AG09309 (cell line): ENCODE measurements around the gene SUMO3.

Experiments
- DNase-seq: peaks from one replicate; pipeline ENCODE4 v3.0.0-alpha.2; 2010; ENCODE audit warnings: low read depth
- H3K4me3 ChIP-seq: 2 replicates; pipeline ENCODE4 v1.5.1; 2011; ENCODE audit warnings: mild to moderate bottlenecking, low read depth, low read length, moderate library complexity; ENCODE audit not compliant: control insufficient read depth
- TF ChIP-seq, protein P1 (sequence below): IDR thresholded peaks from 2 replicates; pipeline ENCODE4 v1.5.1; 2011; ENCODE audit warnings: mild to moderate bottlenecking, low read depth, low read length, inconsistent platforms; ENCODE audit not compliant: insufficient read depth, control insufficient read depth; ENCODE audit errors: missing control alignments

SUMO3 gene

DNA sequence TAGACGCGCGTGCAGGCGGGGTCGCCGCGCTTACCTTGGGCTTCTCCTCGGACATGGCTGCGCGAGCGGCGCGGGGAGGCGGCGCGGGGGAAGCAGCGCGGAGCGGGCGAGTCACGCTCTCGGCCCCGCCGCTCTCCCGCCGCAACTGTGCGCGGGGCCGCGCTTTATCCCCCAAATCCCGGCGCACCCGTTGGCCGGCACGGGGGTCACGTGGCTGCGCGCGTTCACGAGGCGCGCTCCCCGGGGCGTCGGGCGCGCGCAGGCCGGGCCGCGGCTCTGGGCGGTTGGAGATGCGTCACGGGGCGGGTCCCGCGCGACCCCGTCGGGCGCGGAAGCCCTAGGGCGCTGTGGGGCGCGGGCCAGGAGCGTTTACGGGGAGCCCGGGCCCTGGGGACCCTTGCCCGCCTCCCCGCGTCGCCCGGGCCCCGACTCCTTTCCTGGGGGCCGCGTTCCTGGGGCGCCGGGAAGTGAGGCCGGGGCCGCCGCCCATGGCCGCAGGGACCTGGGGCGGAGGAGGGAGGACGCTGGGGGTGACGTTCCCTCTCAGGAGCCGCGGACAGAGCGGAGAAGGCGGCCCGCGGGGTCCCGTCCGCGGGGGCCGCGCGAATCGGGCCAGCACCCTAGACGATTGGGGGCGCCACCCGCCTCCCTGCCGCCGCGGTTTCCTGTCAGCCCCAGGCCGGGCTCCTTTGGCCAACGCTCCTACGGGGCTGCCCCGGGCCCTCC lies at the start of gene SUMO3:
Gene SUMO3, minus strand, starts transcription at position 149 of the 726 bp plus-strand sequence. Its CDS starts 94 bp downstream, at position 55.
- TF ChIP-seq, protein P1, sequence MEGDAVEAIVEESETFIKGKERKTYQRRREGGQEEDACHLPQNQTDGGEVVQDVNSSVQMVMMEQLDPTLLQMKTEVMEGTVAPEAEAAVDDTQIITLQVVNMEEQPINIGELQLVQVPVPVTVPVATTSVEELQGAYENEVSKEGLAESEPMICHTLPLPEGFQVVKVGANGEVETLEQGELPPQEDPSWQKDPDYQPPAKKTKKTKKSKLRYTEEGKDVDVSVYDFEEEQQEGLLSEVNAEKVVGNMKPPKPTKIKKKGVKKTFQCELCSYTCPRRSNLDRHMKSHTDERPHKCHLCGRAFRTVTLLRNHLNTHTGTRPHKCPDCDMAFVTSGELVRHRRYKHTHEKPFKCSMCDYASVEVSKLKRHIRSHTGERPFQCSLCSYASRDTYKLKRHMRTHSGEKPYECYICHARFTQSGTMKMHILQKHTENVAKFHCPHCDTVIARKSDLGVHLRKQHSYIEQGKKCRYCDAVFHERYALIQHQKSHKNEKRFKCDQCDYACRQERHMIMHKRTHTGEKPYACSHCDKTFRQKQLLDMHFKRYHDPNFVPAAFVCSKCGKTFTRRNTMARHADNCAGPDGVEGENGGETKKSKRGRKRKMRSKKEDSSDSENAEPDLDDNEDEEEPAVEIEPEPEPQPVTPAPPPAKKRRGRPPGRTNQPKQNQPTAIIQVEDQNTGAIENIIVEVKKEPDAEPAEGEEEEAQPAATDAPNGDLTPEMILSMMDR: no peak
- DNase-seq: no peak
- H3K4me3 ChIP-seq: peak within 1 kb of the TSS; percentile 71

DNA sequence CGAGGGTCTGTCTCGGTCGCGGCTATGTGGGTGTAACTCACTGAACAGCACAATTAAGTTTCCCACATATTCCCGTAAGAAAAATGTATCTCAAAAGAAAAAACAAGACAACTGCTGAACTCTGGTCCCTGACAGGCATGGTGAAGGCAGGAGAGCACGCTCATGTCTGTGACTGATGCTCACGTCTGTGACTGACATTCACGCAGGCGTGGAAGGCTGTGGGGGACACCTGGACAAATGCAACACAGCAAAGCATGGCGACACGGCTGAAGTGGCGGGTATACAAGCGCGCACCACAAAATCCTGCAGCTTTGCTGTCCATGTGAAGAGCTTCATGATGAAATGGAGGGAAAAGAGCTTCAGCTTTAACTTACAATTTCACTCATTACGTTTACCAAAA lies 49.6 kb upstream of the SUMO3 start:
- H3K4me3 ChIP-seq: no peak overlapping the region
- TF ChIP-seq, protein P1: no peak
- no peak for DNase-seq

DNA sequence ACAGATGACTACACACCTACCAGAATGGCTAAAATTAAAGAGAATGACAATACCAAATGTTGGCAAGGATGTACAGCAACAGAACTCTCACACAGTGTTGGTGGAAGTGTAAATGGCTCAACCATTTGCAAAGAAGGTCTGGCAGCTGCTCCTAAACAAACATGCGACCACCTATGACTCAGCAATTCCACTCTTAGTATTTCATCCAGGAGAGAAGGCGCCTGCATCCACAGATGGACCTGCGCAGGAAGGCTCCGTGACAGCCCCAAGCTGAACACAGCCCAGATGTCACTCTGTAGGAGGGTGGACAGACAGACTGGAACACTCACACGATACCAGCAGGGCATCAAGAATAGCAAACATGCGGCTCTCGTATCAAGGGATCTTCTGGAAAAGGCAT lies 48.9 kb upstream of the SUMO3 start:
- H3K4me3 ChIP-seq: no peak overlapping the region
- no peak for DNase-seq
- TF ChIP-seq, protein P1: no peak

DNA sequence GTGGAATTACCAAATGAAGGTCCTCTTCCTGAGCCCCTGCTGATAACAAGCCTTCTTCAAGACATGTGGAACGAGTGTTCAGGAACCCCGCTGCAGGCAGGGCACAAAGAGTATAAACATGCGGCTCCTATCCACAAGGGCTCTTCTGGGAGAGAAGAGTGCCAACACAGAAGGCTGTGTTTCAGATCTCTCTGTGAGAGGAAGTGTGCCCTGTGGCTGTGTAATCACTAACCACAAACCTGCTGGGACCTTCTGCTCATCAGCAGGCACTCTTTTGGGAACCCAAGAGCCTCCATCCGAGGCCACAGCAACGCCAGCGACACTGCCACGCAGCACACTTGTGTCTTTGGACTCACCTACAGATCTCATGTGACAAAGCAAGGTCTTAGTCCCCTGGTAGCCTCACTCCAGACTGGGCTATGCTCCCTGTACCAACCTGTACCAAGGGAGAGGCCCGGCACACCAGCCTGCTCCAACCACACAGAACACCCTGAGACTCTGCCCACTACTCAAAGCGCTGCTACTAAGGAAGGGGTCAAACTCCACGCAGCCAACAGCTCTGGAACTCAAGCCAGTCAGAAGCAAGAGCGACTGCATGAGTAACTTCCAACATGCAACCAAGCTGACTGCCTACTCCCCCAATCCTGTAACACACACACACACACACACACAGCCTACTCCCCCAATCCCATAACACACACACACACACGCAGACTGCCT lies 47.9 kb upstream of the SUMO3 start:
- TF ChIP-seq, protein P1: no peak
- no peak for DNase-seq

DNA sequence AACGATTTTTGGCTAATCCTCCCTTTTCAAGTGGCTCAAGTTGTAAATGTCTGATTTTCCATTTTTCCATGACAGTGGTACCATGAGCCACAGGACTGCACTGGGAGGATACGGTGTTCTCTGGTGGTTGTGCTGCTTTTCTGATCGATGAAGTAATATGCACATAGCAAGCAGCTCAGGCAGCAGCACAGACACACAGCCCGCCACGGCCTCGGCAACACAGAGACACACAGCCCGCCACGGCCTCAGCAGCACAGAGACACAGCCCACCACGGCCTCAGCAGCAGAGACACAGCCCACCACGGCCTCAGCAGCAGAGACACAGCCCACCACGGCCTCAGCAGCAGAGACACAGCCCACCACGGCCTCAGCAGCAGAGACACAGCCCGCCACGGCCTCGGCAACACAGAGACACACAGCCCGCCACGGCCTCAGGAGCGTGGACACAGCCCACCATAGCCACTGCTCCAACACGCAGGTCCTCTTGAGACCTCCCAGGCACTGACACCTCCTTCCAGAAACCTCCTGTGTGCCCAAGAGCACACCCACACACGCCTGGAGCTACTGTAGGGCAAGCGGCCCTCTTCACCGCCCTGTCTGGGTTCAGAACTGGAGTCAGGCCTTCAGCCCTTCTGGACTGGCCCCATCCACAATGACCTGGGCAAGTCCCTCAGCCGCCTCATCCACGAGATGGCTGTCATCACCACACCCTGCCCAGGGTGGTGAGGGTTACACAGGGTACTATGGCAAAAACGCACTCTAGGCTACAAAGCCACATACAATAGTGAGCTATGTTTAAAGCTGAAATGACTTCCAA lies 45.2 kb upstream of the SUMO3 start:
- TF ChIP-seq, protein P1: no peak
- H3K4me3 ChIP-seq: no peak overlapping the region

More for the DNA sequence above, 47.9 kb upstream of the SUMO3 start:
- no peak overlapping the region for H3K4me3 ChIP-seq

DNA sequence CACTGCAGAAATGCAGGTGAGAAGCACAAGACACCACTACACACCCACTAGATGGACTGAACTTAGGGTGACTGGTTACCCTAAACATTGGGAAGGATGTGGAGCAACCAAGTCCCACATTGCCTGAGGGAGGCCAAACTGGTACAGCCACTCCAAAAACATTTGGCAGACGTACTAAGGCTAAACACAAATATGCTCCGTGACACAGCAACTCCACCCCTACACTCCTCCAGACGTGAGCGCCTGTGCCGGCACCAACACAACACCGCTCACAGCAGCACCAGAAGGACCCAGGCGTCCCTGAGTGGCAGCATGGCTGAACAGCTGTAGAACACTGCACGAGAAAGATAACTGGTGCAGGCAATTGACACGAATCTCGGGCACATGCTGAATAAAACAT lies 40.9 kb upstream of the SUMO3 start:
- DNase-seq: no peak
- no peak overlapping the region for H3K4me3 ChIP-seq
- TF ChIP-seq, protein P1: no peak

More for the DNA sequence above, 45.2 kb upstream of the SUMO3 start:
- no peak for DNase-seq
